ENCODE results near the gene AKAP11. TPM values are rescaled to one million over a fixed set of nuclear protein-coding genes. Genes with fewer than 3 reads are reported as not detected.

The AKAP11 gene
- total RNA-seq, 8 experiments from 2014 or later = 17.9 to 42.3 (median 31.0) TPM

DNA sequence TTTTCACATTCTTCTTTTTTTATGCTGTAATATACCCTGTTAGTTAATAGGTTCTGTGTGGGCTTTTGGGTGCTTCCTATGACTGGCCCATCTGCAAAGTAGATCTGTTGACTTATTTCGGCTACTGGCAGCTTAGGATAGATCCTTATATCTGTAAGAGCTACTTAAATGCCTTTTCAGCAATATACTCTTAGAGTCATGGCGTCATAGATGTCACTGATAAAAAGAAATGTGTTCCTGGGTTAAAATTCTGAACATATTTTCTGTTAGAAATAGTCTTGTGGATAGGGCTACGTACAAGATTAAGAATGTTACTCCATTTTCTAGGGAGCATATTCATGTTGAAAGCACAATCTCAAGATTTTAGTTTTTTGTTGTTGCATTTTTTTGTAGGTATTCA, 4.7 kb downstream of the AKAP11 start:
- ATAC-seq (replicated peaks in 6 of 8) = no peak
- no peak overlapping the region for H3K27ac ChIP-seq
- 78 to 100% (median 94%) methylated on average over 1 to 3 of the region's 3 CpGs for WGBS, 10 experiments
- no peak overlapping the region for H3K4me3 ChIP-seq
- peaks cover 12 to 21% of the 10 kb centered on the region in 2 donors for H3K4me1 ChIP-seq (replicated peaks in 1 of 2)
- in situ Hi-C loops (cut with MboI; ENCODE audit: low pct_unique_long_range_greater_than_20kb in 2 of 9, low sequenced_read_pairs in 9 of 9, unreplicated experiment in 9 of 9) = no loop called here

DNA sequence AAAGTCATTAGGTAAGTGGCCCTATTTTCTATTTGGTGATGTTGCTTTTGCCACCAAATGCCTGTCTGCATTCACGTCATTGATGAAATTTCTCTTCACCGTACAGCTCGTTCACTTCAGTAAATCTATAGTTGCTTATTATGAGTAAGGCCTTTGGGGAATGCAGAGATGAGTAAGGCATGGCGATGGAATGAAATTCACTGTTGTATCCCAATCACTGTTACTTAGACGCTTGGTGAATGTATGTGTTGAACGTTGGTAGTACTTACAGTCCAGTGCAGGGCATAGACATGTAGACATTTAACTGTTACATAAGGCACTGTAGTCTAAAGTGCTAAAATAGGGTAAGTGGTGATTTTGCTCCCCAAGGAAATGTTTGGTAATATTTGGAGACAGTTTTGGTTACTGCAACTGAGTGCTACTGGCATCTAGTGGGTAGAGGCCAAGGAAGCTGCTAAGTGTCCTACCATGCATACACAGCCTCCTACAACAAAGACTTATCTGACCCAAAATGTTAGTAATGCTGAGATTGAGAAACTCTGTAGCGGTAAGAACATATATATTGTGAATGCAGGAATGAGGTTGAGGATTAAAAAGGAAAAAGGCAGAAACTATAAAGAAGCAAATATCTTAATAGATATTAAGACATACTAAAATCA, 5.8 kb downstream of the AKAP11 start:
- peaks cover 12 to 21% of the 10 kb centered on the region in 2 donors for H3K4me1 ChIP-seq (replicated peaks in 1 of 2)
- ATAC-seq (replicated peaks in 6 of 8) = peak in 3 of 8 experiments; percentile 23 to 50 (median 24)
- 78 to 100% (median 90%) methylated on average over 1 to 6 of the region's 7 CpGs; no CpG with 5 or more reads in 1 of the 10 experiments for WGBS, 10 experiments
- no peak overlapping the region for H3K27ac ChIP-seq
- in situ Hi-C loops (cut with MboI; ENCODE audit: low pct_unique_long_range_greater_than_20kb in 2 of 9, low sequenced_read_pairs in 9 of 9, unreplicated experiment in 9 of 9) = no loop called here
- H3K4me3 ChIP-seq = no peak overlapping the region

DNA sequence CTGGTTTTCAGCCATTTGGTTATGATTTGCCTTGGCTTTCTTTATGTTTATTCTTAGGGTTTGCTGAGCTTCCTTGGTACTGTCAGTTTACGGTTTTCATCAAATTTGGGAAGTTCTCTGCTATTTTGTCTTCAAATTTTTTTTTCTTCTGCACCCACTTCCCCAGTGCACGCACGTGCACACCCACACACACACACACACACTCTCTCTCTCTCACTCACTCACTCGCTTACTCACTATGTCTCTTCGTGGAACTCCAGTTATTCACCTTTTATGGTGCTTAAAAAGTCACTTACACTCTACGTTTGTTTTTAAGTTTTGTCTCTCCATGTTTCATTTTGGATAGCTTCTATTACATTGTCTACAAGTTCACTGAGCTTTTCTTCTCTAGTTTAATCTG, 7.1 kb downstream of the AKAP11 start:
- ATAC-seq (replicated peaks in 6 of 8) = no peak
- no peak overlapping the region for H3K4me3 ChIP-seq
- in situ Hi-C loops (cut with MboI; ENCODE audit: low pct_unique_long_range_greater_than_20kb in 2 of 9, low sequenced_read_pairs in 9 of 9, unreplicated experiment in 9 of 9) = no loop called here
- no peak overlapping the region for H3K27ac ChIP-seq
- H3K4me1 ChIP-seq (replicated peaks in 1 of 2) = peaks cover 4 to 17% of the 10 kb centered on the region in 2 donors
- WGBS, 10 experiments = 74 to 100% (median 92%) methylated on average over 1 to 6 of the region's 6 CpGs

DNA sequence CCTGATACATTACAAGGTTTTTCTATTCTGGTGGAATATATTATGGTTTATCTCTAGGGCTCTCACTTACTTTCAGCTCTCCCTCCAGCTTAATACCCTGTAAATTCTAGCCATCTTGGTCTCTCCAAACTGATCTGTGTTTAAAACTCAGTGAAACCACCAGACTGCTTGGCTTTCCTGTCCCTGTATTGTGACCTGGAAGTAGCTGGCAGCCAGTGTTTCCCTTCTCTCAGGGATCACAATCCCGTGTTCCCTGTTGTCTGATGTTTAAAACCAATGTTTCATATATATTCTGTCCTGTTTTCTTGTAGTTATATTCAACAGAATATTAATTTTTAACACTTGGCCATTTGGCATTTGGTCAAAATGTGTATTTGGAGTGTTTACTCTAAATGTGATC, 8.0 kb downstream of the AKAP11 start:
- in situ Hi-C loops (cut with MboI; ENCODE audit: low pct_unique_long_range_greater_than_20kb in 2 of 9, low sequenced_read_pairs in 9 of 9, unreplicated experiment in 9 of 9) = no loop called here
- ATAC-seq (replicated peaks in 6 of 8) = no peak
- no peak overlapping the region for H3K27ac ChIP-seq
- H3K4me1 ChIP-seq (replicated peaks in 1 of 2) = peaks cover 0 to 12% of the 10 kb centered on the region in 2 donors
- 0 to 100% (median 52%) methylated on average over 1 of the region's 1 CpG; no CpG with 5 or more reads in 4 of the 10 experiments for WGBS, 10 experiments
- no peak overlapping the region for H3K4me3 ChIP-seq

DNA sequence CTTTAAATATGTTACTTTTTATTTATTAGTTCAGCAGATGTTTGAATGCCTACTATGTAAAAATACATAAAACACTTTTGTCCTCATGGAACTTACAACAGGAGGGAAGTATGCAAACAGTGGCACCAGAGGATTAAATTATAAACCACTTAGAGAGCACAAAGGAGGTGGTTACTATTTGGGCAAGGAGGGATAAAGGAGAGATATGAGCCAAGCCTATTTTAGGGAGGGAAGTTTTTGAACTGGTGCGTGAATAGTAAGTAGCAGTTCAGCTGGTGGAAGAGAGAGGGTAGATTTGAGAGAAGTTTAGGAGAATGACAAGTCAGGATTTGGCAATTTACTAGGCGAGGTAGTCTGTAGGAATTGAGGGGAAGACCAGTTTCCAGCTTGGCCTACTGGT, 8.6 kb downstream of the AKAP11 start:
- H3K27ac ChIP-seq = no peak overlapping the region
- WGBS, 10 experiments = 65 to 100% (median 98%) methylated on average over 1 to 2 of the region's 2 CpGs; no CpG with 5 or more reads in 2 of the 10 experiments
- H3K4me1 ChIP-seq (replicated peaks in 1 of 2) = peaks cover 0 to 10% of the 10 kb centered on the region in 2 donors
- ATAC-seq (replicated peaks in 6 of 8) = no peak
- in situ Hi-C loops (cut with MboI; ENCODE audit: low pct_unique_long_range_greater_than_20kb in 2 of 9, low sequenced_read_pairs in 9 of 9, unreplicated experiment in 9 of 9) = no loop called here
- no peak overlapping the region for H3K4me3 ChIP-seq

DNA sequence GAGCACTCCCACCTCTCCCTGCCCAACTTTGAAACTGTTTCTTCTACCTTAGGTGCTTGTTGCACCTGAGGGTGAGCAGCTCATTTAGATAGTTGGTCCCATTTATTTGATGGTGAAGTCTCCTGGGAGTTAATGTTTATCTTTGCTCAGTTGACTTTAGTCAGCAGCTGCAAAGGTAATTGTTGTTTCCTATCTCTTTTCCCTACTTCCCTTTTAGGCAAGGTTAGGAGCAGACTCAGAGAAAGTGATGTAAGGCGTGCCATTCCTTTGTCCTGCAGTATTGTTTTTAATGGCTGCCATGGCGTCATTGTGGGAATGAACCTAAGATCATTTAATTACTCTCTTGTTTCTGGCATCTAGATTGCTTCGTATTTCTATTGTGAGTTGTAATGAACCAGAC, 11.6 kb downstream of the AKAP11 start:
- no peak overlapping the region for H3K4me3 ChIP-seq
- WGBS, 10 experiments = 88 to 100% (median 100%) methylated on average over 1 to 3 of the region's 3 CpGs
- no peak for ATAC-seq (replicated peaks in 6 of 8)
- peaks cover 0 to 5% of the 10 kb centered on the region in 2 donors for H3K4me1 ChIP-seq (replicated peaks in 1 of 2)
- in situ Hi-C loops (cut with MboI; ENCODE audit: low pct_unique_long_range_greater_than_20kb in 2 of 9, low sequenced_read_pairs in 9 of 9, unreplicated experiment in 9 of 9) = no loop called here
- no peak overlapping the region for H3K27ac ChIP-seq

DNA sequence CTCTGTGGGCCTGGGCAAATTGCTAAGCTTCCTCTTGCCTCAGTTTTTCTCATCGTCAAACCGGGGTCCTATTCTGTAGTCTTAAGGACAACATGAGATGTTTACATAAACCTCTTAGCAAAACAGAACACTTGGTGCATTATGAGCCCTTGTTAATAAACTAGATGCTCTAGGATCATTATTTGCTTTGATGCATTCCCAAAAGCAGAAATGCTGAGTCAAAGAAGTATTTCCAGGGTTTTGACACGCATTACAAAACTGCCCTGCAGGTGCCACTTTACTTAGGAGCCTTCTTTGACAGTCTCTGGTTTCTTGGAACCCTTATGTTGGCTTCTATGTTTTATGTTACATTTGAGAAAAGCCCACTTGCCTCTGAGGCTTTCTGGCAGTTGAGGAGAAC, 12.1 kb downstream of the AKAP11 start:
- peaks cover 0 to 5% of the 10 kb centered on the region in 2 donors for H3K4me1 ChIP-seq (replicated peaks in 1 of 2)
- in situ Hi-C loops (cut with MboI; ENCODE audit: low pct_unique_long_range_greater_than_20kb in 2 of 9, low sequenced_read_pairs in 9 of 9, unreplicated experiment in 9 of 9) = no loop called here
- no peak overlapping the region for H3K27ac ChIP-seq
- no peak for ATAC-seq (replicated peaks in 6 of 8)
- WGBS, 10 experiments = 48 to 100% (median 86%) methylated on average over 1 to 3 of the region's 3 CpGs; no CpG with 5 or more reads in 1 of the 10 experiments
- H3K4me3 ChIP-seq = no peak overlapping the region

DNA sequence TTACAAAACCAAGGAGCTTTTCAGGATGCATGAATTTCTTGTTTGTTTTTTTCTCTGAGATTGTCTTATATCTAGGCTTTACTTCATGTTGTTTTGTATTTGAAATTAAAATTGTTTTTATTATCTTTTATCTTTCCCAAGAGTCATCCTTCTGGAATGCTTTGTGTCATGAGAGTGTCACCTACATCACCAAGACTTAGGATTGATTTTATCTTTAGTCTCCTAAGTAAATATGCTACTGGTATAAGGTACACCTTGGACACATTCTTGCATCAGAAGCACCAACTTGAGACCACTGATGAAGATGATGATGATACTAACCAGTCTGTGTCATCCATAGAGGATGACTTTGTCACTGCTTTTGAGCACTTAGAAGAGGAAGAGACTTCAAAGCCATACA, 26.4 kb downstream of the AKAP11 start:
- ATAC-seq (replicated peaks in 6 of 8) = no peak
- Histone ChIP-seq H3K4me1 (replicated peaks in 1 of 2) (no peaks in the 10 kb centered on the region), H3K4me3 (no peak overlapping the region), H3K27ac (no peak overlapping the region)
- in situ Hi-C loops (cut with MboI; ENCODE audit: low pct_unique_long_range_greater_than_20kb in 2 of 9, low sequenced_read_pairs in 9 of 9, unreplicated experiment in 9 of 9) = no loop called here

DNA sequence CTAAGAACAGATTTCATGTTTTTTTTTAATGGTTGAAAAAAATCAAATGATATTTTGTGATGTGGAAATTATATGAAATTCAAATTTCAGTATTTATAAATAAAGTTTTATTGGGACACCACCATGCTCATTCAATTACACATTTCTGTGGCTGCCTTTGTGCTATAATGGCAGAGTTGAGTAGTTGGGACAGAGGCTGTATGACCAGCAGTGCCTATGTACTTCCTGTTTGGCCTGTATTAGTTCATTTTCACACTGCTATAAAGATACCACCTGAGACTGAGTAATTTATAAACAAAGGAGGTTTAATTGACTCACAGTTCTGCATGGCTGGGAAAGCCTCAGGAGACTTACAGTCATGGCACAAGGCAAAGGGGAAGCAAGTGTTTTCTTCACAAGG, 33.6 kb downstream of the AKAP11 start:
- Histone ChIP-seq H3K27ac (no peak overlapping the region), H3K4me3 (no peak overlapping the region), H3K4me1 (replicated peaks in 1 of 2) (no peaks in the 10 kb centered on the region)
- in situ Hi-C loops (cut with MboI; ENCODE audit: low pct_unique_long_range_greater_than_20kb in 2 of 9, low sequenced_read_pairs in 9 of 9, unreplicated experiment in 9 of 9) = no loop called here
- ATAC-seq (replicated peaks in 6 of 8) = no peak

DNA sequence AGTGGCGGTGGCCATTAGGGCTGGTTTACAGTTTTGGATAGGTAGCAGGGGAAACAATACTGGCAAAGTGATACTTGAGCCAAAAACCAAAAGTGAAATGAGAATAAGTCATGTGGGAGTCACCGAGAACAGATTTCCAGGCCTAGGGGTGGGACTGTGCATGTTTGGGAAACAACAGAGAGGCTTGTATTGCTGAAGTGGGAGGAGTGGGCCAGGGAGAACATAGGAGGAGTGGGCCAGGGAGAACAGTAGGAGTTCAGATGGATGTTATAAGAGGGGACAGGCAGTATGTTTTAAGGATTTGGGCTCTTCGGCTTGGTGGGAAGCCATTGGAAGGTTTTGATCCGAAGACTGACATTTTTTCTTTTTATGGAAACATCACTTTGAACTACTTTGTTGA, 35.5 kb downstream of the AKAP11 start:
- no peak for ATAC-seq (replicated peaks in 6 of 8)
- in situ Hi-C loops (cut with MboI; ENCODE audit: low pct_unique_long_range_greater_than_20kb in 2 of 9, low sequenced_read_pairs in 9 of 9, unreplicated experiment in 9 of 9) = no loop called here
- Histone ChIP-seq H3K4me1 (replicated peaks in 1 of 2) (no peaks in the 10 kb centered on the region), H3K4me3 (no peak overlapping the region), H3K27ac (no peak overlapping the region)
- WGBS, 10 experiments = 77 to 100% (median 100%) methylated on average over 1 to 3 of the region's 4 CpGs; no CpG with 5 or more reads in 2 of the 10 experiments

DNA sequence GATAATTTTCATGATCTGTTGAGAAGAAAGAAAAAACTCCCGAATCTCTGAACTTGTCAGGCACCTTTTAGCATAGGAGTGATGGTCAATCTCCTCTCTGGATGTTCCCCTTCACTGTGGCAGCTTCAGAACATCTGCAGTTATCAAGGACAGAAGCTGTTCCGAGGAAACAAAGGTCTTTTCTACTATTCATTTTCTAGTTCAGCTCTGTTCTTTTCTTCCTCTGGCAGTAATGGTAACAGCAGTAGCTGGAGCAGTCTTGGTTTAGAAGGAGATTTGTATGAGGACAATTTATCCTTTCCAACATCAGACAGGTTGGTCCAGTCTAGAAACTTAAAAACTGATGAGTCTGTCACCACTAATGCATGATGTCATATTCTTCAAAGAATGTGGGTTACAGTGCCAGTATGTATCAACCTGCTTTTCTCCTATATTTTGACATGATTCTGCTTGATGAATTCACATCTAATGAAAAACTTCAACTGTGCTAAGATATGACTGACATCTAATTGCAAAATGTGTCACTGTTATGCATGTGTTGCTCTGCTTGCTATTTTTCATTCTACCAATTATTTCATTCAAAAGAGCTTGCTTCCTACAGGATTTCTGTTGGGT, 41.0 kb downstream of the AKAP11 start:
- in situ Hi-C loops (cut with MboI; ENCODE audit: low pct_unique_long_range_greater_than_20kb in 2 of 9, low sequenced_read_pairs in 9 of 9, unreplicated experiment in 9 of 9) = no loop called here
- 17 to 100% (median 78%) methylated on average over 1 to 2 of the region's 2 CpGs; no CpG with 5 or more reads in 2 of the 10 experiments for WGBS, 10 experiments
- ATAC-seq (replicated peaks in 6 of 8) = peak in 1 of 8 experiments; percentile 15
- H3K27ac ChIP-seq = no peak overlapping the region
- H3K4me1 ChIP-seq (replicated peaks in 1 of 2) = no peaks in the 10 kb centered on the region
- H3K4me3 ChIP-seq = no peak overlapping the region

DNA sequence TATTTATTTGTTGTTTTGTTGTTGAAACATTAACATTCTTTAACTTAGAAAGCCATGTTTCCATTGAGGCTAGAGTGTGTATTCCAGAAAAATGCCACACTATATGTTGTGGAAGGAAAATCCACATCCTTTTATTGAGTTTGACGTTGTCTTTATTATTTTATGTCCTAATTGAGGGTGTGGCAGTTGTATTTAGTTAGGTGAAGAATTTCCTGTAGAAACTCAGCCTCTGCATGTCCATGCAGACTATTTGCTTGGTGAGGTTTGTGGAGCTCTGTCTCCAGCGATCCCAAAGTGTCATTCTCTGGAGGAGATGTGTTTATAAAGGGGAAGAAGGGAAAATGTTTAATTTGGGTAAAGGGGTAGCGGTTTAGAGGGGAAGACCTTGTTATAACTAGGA, 46.6 kb downstream of the AKAP11 start:
- H3K4me3 ChIP-seq = no peak overlapping the region
- H3K4me1 ChIP-seq (replicated peaks in 1 of 2) = peaks cover 0 to 7% of the 10 kb centered on the region in 2 donors
- in situ Hi-C loops (cut with MboI; ENCODE audit: low pct_unique_long_range_greater_than_20kb in 2 of 9, low sequenced_read_pairs in 9 of 9, unreplicated experiment in 9 of 9) = no loop called here
- ATAC-seq (replicated peaks in 6 of 8) = no peak
- 20 to 100% (median 65%) methylated on average over 1 to 3 of the region's 3 CpGs for WGBS, 10 experiments
- H3K27ac ChIP-seq = no peak overlapping the region

DNA sequence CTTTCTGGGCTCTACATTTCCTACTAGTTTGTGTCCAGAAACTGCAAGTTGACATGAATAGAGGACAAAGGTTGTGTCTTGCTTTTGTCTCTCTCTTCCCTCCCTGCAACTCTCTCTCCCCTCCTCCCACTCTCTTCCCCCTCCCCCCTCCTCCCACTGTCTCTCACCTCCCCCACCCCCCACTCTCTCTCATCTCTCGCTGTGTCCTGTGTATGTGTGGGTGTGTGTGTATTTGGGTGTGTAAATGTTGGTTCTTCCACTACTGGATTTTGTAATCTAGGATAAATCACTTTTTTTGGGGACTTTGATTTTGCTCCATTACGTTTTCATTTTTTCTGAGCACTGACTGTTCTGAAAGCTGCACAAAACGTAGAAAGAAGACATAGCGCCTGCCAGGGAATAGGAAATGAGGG, 48.4 kb downstream of the AKAP11 start:
- H3K4me1 ChIP-seq (replicated peaks in 1 of 2) = peaks cover 0 to 7% of the 10 kb centered on the region in 2 donors
- peak in 5 of 8 experiments; percentile 21 to 47 (median 39) for ATAC-seq (replicated peaks in 6 of 8)
- H3K4me3 ChIP-seq = no peak overlapping the region
- WGBS, 10 experiments = 52 to 100% (median 76%) methylated on average over 1 to 3 of the region's 4 CpGs; no CpG with 5 or more reads in 1 of the 10 experiments
- in situ Hi-C loops (cut with MboI; ENCODE audit: low pct_unique_long_range_greater_than_20kb in 2 of 9, low sequenced_read_pairs in 9 of 9, unreplicated experiment in 9 of 9) = no loop called here
- no peak overlapping the region for H3K27ac ChIP-seq

DNA sequence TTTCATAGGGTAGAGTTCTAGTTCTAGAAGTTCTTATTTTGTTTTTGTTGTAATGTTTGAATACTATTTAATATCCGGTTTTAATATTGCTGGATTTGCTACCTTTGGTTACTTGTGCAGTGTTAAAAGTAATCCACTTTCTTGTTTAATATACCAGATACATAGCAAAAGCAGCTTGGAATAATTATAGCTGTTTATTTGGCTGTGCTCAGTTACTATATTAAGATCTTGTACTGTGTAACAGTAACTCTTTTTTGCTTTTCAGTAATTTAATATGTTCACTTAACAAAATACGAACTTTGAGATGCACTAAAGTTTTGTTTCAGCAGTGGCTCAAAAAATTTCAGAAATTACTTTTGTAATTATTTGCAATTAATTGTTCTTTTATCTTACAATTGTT, 50.9 kb downstream of the AKAP11 start:
- in situ Hi-C loops (cut with MboI; ENCODE audit: low pct_unique_long_range_greater_than_20kb in 2 of 9, low sequenced_read_pairs in 9 of 9, unreplicated experiment in 9 of 9) = no loop called here
- H3K27ac ChIP-seq = no peak overlapping the region
- ATAC-seq (replicated peaks in 6 of 8) = no peak
- no peak overlapping the region for H3K4me3 ChIP-seq
- peaks cover 0 to 7% of the 10 kb centered on the region in 2 donors for H3K4me1 ChIP-seq (replicated peaks in 1 of 2)
- 32 to 100% (median 86%) methylated on average over 2 of the region's 2 CpGs; no CpG with 5 or more reads in 1 of the 10 experiments for WGBS, 10 experiments
